ENCODE results near the gene ZNF750. TPM values are rescaled to one million over a fixed set of nuclear protein-coding genes. Genes with fewer than 3 reads are reported as not detected.

Gene ZNF750
- total and polyA plus RNA-seq, 4 donors, result 0.02 to 0.08 TPM; not detected in 2

GRCh38 chr17:82808921-82809905, 30.6 kb downstream of the ZNF750 start:
- H3K27ac ChIP-seq (ENCODE audit: low read depth in 1 of 2, low read length in 2 of 2), result no peak overlapping the region
- 94% methylated on average over 35 of the region's 35 CpGs for WGBS
- no peak overlapping the region for H3K4me3 ChIP-seq (ENCODE audit: low read depth in 1 of 3, low read length in 3 of 3)
- no peaks in the 10 kb centered on the region for H3K27me3 ChIP-seq (ENCODE audit: control insufficient read depth in 4 of 4, insufficient read depth in 4 of 4, low read length in 3 of 4)
- DNase-seq (ENCODE audit: low spot score), result no peak
- peaks cover 0 to 33% (median 3%) of the 10 kb centered on the region in 4 donors for H3K36me3 ChIP-seq (ENCODE audit: control insufficient read depth in 4 of 4, insufficient read depth in 3 of 4, low read depth in 1 of 4, low read length in 3 of 4)
- H3K9ac ChIP-seq (ENCODE audit: low read depth in 1 of 2, low read length in 2 of 2), result no peak overlapping the region
- H3K4me1 ChIP-seq (ENCODE audit: control insufficient read depth in 4 of 4, insufficient read depth in 4 of 4, low read length in 3 of 4), result no peaks in the 10 kb centered on the region
- no peaks in the 10 kb centered on the region for H3K9me3 ChIP-seq (ENCODE audit: control insufficient read depth in 4 of 4, low read length in 3 of 4)
- no peak for TF ChIP-seq FOXA2 (IDR thresholded peaks at IDR 0.05)

GRCh38 chr17:82808006-82808405, 31.8 kb downstream of the ZNF750 start:
- no peak for TF ChIP-seq EGR1 (IDR thresholded peaks at IDR 0.05; ENCODE audit: low read depth in 2 of 2)
- no peak for TF ChIP-seq JUND (IDR thresholded peaks at IDR 0.05)
- no peak for TF ChIP-seq REST (IDR thresholded peaks at IDR 0.05)
- TF ChIP-seq ZBTB33 (IDR thresholded peaks at IDR 0.05), result no peak
- no peak for TF ChIP-seq YY1 (IDR thresholded peaks at IDR 0.05)
- no peak for TF ChIP-seq ATF3 (IDR thresholded peaks at IDR 0.05)
- no peak for TF ChIP-seq HNF4A (conservative IDR thresholded peaks at IDR 0.05)
- TF ChIP-seq CTCF (IDR thresholded peaks at IDR 0.05; ENCODE audit: low read depth, low read length, missing input control), result no peak
- no peak for DNase-seq (ENCODE audit: low spot score)
- no peak overlapping the region for H3K4me3 ChIP-seq (ENCODE audit: low read depth in 1 of 3, low read length in 3 of 3)
- H3K27ac ChIP-seq (ENCODE audit: low read depth in 1 of 2, low read length in 2 of 2), result no peak overlapping the region
- 96% methylated on average over 8 of the region's 8 CpGs for WGBS
- no peak overlapping the region for H3K9ac ChIP-seq (ENCODE audit: low read depth in 1 of 2, low read length in 2 of 2)
- H3K4me1 ChIP-seq (ENCODE audit: control insufficient read depth in 4 of 4, insufficient read depth in 4 of 4, low read length in 3 of 4), result no peaks in the 10 kb centered on the region
- H3K9me3 ChIP-seq (ENCODE audit: control insufficient read depth in 4 of 4, low read length in 3 of 4), result no peaks in the 10 kb centered on the region
- no peaks in the 10 kb centered on the region for H3K27me3 ChIP-seq (ENCODE audit: control insufficient read depth in 4 of 4, insufficient read depth in 4 of 4, low read length in 3 of 4)
- H3K36me3 ChIP-seq (ENCODE audit: control insufficient read depth in 4 of 4, insufficient read depth in 3 of 4, low read depth in 1 of 4, low read length in 3 of 4), result peaks cover 0 to 33% (median 3%) of the 10 kb centered on the region in 4 donors
